ENCODE data around the gene ACTR2. TPM values are rescaled to one million over a fixed set of nuclear protein-coding genes. Genes with fewer than 3 reads are reported as not detected.
A peak's percentile ranks its signal among the peaks of the same experiment; 100 is the strongest.

ACTR2 gene
- total RNA-seq, 2 experiments from 2014 or later: 128 to 130 TPM

- no peak overlapping the region for H3K27ac ChIP-seq (ENCODE audit: low read depth in 1 of 2, low read length in 2 of 2)
- H3K27me3 Mint-ChIP-seq: no peaks in the 10 kb centered on the region
- H3K9me3 Mint-ChIP-seq: no peaks in the 10 kb centered on the region
- TF ChIP-seq, protein P1, sequence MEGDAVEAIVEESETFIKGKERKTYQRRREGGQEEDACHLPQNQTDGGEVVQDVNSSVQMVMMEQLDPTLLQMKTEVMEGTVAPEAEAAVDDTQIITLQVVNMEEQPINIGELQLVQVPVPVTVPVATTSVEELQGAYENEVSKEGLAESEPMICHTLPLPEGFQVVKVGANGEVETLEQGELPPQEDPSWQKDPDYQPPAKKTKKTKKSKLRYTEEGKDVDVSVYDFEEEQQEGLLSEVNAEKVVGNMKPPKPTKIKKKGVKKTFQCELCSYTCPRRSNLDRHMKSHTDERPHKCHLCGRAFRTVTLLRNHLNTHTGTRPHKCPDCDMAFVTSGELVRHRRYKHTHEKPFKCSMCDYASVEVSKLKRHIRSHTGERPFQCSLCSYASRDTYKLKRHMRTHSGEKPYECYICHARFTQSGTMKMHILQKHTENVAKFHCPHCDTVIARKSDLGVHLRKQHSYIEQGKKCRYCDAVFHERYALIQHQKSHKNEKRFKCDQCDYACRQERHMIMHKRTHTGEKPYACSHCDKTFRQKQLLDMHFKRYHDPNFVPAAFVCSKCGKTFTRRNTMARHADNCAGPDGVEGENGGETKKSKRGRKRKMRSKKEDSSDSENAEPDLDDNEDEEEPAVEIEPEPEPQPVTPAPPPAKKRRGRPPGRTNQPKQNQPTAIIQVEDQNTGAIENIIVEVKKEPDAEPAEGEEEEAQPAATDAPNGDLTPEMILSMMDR (IDR thresholded peaks at IDR 0.05): no peak
- H3K36me3 Mint-ChIP-seq (ENCODE audit: low read depth): no peaks in the 10 kb centered on the region
- H3K27ac Mint-ChIP-seq: peak overlapping the region; percentile 90
- POLR2A ChIA-PET: interaction anchor here (0.7 to 3.6 kb wide), 7 partner anchors 24 to 1084 kb away, joined by 3 to 14 read pairs (median 4); partner anchors contain the start of genes ACTR2 and SPRED2
- no peaks in the 10 kb centered on the region for H3K9me3 ChIP-seq (ENCODE audit: control insufficient read depth in 1 of 2, insufficient read depth in 1 of 2, low read length in 2 of 2)
- H3K4me1 ChIP-seq (ENCODE audit: insufficient read depth, low read length): peaks cover 27% of the 10 kb centered on the region
- ATAC-seq (ENCODE audit: poor library complexity) (no peak), DNase-seq (peak in 1 of 14 experiments; percentile 10)
- CTCF ChIA-PET: interaction anchor here (1.1 kb wide), 1 partner anchor 83 kb away, joined by 3 read pairs; no protein-coding TSS in a partner anchor
- peak overlapping the region; percentile 49 for H3K4me3 ChIP-seq (ENCODE audit: low read length)
- H3K4me3 Mint-ChIP-seq: peak overlapping the region; percentile 85
- H3K4me1 Mint-ChIP-seq (ENCODE audit: low read depth): peaks cover 44% of the 10 kb centered on the region
- no peaks in the 10 kb centered on the region for H3K36me3 ChIP-seq (ENCODE audit: insufficient read depth, low read length)
- intact Hi-C loops (cut with DNase I, micrococcal nuclease): loop anchor here (2.0 to 5.0 kb wide), 4 partner anchors 33 to 137 kb away; no protein-coding TSS in a partner anchor
- H3K27me3 ChIP-seq (ENCODE audit: control insufficient read depth in 1 of 2, insufficient read depth in 2 of 2, low read length in 2 of 2): no peaks in the 10 kb centered on the region
Measured at GRCh38 chr2:65300134-65300760, 72.6 kb downstream of the ACTR2 start.

GRCh38 chr2:65300761-65301711 is 73.4 kb downstream of the ACTR2 start:
- peak overlapping the region; percentile 90 for H3K27ac Mint-ChIP-seq
- H3K36me3 ChIP-seq (ENCODE audit: insufficient read depth, low read length): no peaks in the 10 kb centered on the region
- DNase-seq: peak; percentile 40 to 80 (median 70)
- peak; percentile 93 for ATAC-seq (ENCODE audit: poor library complexity)
- ChIA-PET POLR2A (interaction anchor here (0.7 to 3.6 kb wide), 9 partner anchors 23 to 1302 kb away, joined by 3 to 14 read pairs (median 4); partner anchors contain the start of genes ACTR2 and SPRED2), CTCF (interaction anchor here (1.1 kb wide), 1 partner anchor 82 kb away, joined by 3 read pairs; no protein-coding TSS in a partner anchor)
- no peaks in the 10 kb centered on the region for H3K9me3 Mint-ChIP-seq
- no peaks in the 10 kb centered on the region for H3K36me3 Mint-ChIP-seq (ENCODE audit: low read depth)
- H3K27me3 Mint-ChIP-seq: no peaks in the 10 kb centered on the region
- H3K27ac ChIP-seq (ENCODE audit: low read depth in 1 of 2, low read length in 2 of 2): peak overlapping the region; percentile 21 to 52
- H3K27me3 ChIP-seq (ENCODE audit: control insufficient read depth in 1 of 2, insufficient read depth in 2 of 2, low read length in 2 of 2): no peaks in the 10 kb centered on the region
- TF ChIP-seq, protein P1 (IDR thresholded peaks at IDR 0.05): no peak
- H3K4me1 ChIP-seq (ENCODE audit: insufficient read depth, low read length): peaks cover 27% of the 10 kb centered on the region
- intact Hi-C loops (cut with DNase I, micrococcal nuclease): loop anchor here (2.0 to 5.0 kb wide), 4 partner anchors 34 to 136 kb away; no protein-coding TSS in a partner anchor
- peak overlapping the region; percentile 85 for H3K4me3 Mint-ChIP-seq
- peak overlapping the region; percentile 49 for H3K4me3 ChIP-seq (ENCODE audit: low read length)
- peaks cover 44% of the 10 kb centered on the region for H3K4me1 Mint-ChIP-seq (ENCODE audit: low read depth)
- H3K9me3 ChIP-seq (ENCODE audit: control insufficient read depth in 1 of 2, insufficient read depth in 1 of 2, low read length in 2 of 2): no peaks in the 10 kb centered on the region

- Mint-ChIP-seq H3K4me1 (ENCODE audit: low read depth) (peaks cover 24% of the 10 kb centered on the region), H3K27me3 (no peaks in the 10 kb centered on the region), H3K36me3 (ENCODE audit: low read depth) (no peaks in the 10 kb centered on the region), H3K4me3 (no peak overlapping the region), H3K27ac (no peak overlapping the region), H3K9me3 (no peaks in the 10 kb centered on the region)
- TF ChIP-seq, protein P1 (IDR thresholded peaks at IDR 0.05): no peak
- no peaks in the 10 kb centered on the region for H3K36me3 ChIP-seq (ENCODE audit: insufficient read depth, low read length)
- intact Hi-C loops (cut with DNase I, micrococcal nuclease): no loop called here
- ChIA-PET CTCF (no interaction called here), POLR2A (no interaction called here)
- peaks cover 16% of the 10 kb centered on the region for H3K4me1 ChIP-seq (ENCODE audit: insufficient read depth, low read length)
- no peak for DNase-seq
- no peaks in the 10 kb centered on the region for H3K9me3 ChIP-seq (ENCODE audit: control insufficient read depth in 1 of 2, insufficient read depth in 1 of 2, low read length in 2 of 2)
- H3K27ac ChIP-seq (ENCODE audit: low read depth in 1 of 2, low read length in 2 of 2): no peak overlapping the region
- no peak overlapping the region for H3K4me3 ChIP-seq (ENCODE audit: low read length)
- no peak for ATAC-seq (ENCODE audit: poor library complexity)
- no peaks in the 10 kb centered on the region for H3K27me3 ChIP-seq (ENCODE audit: control insufficient read depth in 1 of 2, insufficient read depth in 2 of 2, low read length in 2 of 2)
Measured at GRCh38 chr2:65305934-65306333, 78.3 kb downstream of the ACTR2 start.
